ENCODE measurements around the gene RCC2.

Gene RCC2

DNA sequence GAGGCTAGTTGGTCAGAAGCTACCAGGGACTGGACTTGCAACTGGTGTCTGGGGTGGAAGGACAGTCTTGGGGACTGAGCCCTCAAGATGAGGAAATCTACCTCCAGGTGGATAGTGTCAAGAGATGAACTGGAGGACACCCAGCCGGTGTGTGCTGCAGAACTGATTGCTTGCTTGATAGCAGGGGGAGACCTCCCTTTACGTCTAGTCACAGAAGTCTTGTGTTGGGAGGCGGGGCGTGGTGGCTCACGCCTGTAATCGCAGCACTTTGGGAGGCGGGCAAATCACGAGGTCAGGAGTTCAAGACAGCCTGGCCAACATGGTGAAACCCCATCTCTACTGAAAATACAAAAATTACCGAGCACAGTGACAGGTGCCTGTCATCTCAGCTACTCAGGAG lies 4.9 kb downstream of the RCC2 start:
- H3K4me1 ChIP-seq (ENCODE audit: insufficient read depth, low read length, severe bottlenecking) = peaks cover 45% of the 10 kb centered on the region
- no peak overlapping the region for H3K4me3 ChIP-seq (ENCODE audit: low read depth, low read length, poor library complexity, severe bottlenecking)
- peaks cover 76% of the 10 kb centered on the region for H3K79me2 ChIP-seq (ENCODE audit: insufficient read depth, low read length)
- H2AFZ ChIP-seq (ENCODE audit: low read length) = no peak overlapping the region
- H3K4me2 ChIP-seq (ENCODE audit: low read length) = 0 out of 2 replicates have a peak overlapping the region, but pooled peaks have one; percentile 47
- peaks cover 67% of the 10 kb centered on the region for H3K36me3 ChIP-seq (ENCODE audit: insufficient read depth, low read length)
- H3K27me3 ChIP-seq (ENCODE audit: insufficient read depth, low read length) = no peaks in the 10 kb centered on the region
- H3K9me2 ChIP-seq (ENCODE audit: low read depth, low read length) = no peaks in the 10 kb centered on the region
- no peaks in the 10 kb centered on the region for H3K9me3 ChIP-seq (ENCODE audit: low read length)
- H3K27ac ChIP-seq (ENCODE audit: low read depth, low read length, poor library complexity, severe bottlenecking) = no peak overlapping the region
- no peaks in the 10 kb centered on the region for H3F3A ChIP-seq (ENCODE audit: insufficient read depth, low read length)
- H3K9ac ChIP-seq (ENCODE audit: low read length) = no peak overlapping the region
- H4K20me1 ChIP-seq (ENCODE audit: insufficient read depth, low read length) = peaks cover 5% of the 10 kb centered on the region
- no peak for TF ChIP-seq CTCF (IDR thresholded peaks at IDR 0.05; ENCODE audit: low read length)
- TF ChIP-seq EZH2 (IDR thresholded peaks at IDR 0.05; ENCODE audit: borderline replicate concordance, low read length) = no peak

DNA sequence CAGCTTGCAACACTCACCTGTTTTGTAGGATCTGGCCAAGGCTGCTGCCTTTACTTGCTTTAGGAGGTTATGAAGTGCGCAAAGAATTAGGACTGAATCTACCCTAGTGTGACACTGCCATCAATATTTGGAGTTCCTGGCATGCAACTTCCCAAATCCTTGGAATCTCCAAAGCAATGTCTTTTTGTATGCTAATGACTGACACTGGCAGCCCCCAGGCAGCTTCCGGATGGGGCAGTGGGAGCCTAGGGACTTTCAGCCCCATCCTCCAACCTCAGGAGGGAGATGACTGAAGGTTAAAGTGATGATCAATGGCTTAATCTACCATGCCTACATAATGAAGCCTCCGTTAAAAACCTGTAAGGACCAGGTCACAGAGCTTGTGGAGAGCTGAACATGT lies 5.5 kb downstream of the RCC2 start:
- Histone ChIP-seq H3K9ac (ENCODE audit: low read length) (no peak overlapping the region), H3F3A (ENCODE audit: insufficient read depth, low read length) (no peaks in the 10 kb centered on the region), H3K9me3 (ENCODE audit: low read length) (no peaks in the 10 kb centered on the region), H2AFZ (ENCODE audit: low read length) (no peak overlapping the region), H3K4me1 (ENCODE audit: insufficient read depth, low read length, severe bottlenecking) (peaks cover 45% of the 10 kb centered on the region), H3K4me2 (ENCODE audit: low read length) (no peak overlapping the region), H3K36me3 (ENCODE audit: insufficient read depth, low read length) (peaks cover 73% of the 10 kb centered on the region), H3K27me3 (ENCODE audit: insufficient read depth, low read length) (no peaks in the 10 kb centered on the region), H3K79me2 (ENCODE audit: insufficient read depth, low read length) (peaks cover 77% of the 10 kb centered on the region), H3K9me2 (ENCODE audit: low read depth, low read length) (no peaks in the 10 kb centered on the region), H4K20me1 (ENCODE audit: insufficient read depth, low read length) (peaks cover 5% of the 10 kb centered on the region), H3K4me3 (ENCODE audit: low read depth, low read length, poor library complexity, severe bottlenecking) (no peak overlapping the region), H3K27ac (ENCODE audit: low read depth, low read length, poor library complexity, severe bottlenecking) (no peak overlapping the region)
- TF ChIP-seq EZH2 (IDR thresholded peaks at IDR 0.05; ENCODE audit: borderline replicate concordance, low read length) (no peak), CTCF (IDR thresholded peaks at IDR 0.05; ENCODE audit: low read length) (no peak)

GRCh38 chr1:17433261-17433660 lies 6.2 kb downstream of the RCC2 start:
- Histone ChIP-seq H3K4me2 (ENCODE audit: low read length) (no peak overlapping the region), H3K4me3 (ENCODE audit: low read depth, low read length, poor library complexity, severe bottlenecking) (no peak overlapping the region), H3K79me2 (ENCODE audit: insufficient read depth, low read length) (peaks cover 77% of the 10 kb centered on the region), H3K9me2 (ENCODE audit: low read depth, low read length) (no peaks in the 10 kb centered on the region), H3F3A (ENCODE audit: insufficient read depth, low read length) (no peaks in the 10 kb centered on the region), H3K9ac (ENCODE audit: low read length) (no peak overlapping the region), H2AFZ (ENCODE audit: low read length) (no peak overlapping the region), H3K4me1 (ENCODE audit: insufficient read depth, low read length, severe bottlenecking) (peaks cover 45% of the 10 kb centered on the region), H3K36me3 (ENCODE audit: insufficient read depth, low read length) (peaks cover 80% of the 10 kb centered on the region), H3K9me3 (ENCODE audit: low read length) (no peaks in the 10 kb centered on the region), H3K27ac (ENCODE audit: low read depth, low read length, poor library complexity, severe bottlenecking) (no peak overlapping the region), H4K20me1 (ENCODE audit: insufficient read depth, low read length) (peaks cover 7% of the 10 kb centered on the region), H3K27me3 (ENCODE audit: insufficient read depth, low read length) (no peaks in the 10 kb centered on the region)
- TF ChIP-seq EZH2 (IDR thresholded peaks at IDR 0.05; ENCODE audit: borderline replicate concordance, low read length) (no peak), CTCF (IDR thresholded peaks at IDR 0.05; ENCODE audit: low read length) (no peak)

Data from OCI-LY1 (cell line).